Suppressor macrophage (primary cell): ENCODE results near the gene CCR1.

Experiments
- DNase-seq, 4 experiments: peaks; one replicate each; pipeline ENCODE4 v3.0.0-alpha.2; 2020 to 2022
- total RNA-seq, 17 experiments: gene quantifications; one replicate each; lab custom pipeline; 2026; ENCODE audit warnings: mixed read lengths in 6 of 17, inconsistent platforms in 3 of 17; lab: John Stamatoyannopoulos, UW

The CCR1 gene
- total RNA-seq = 36.8 to 370 (median 189) reads per million in 17 experiments

DNA sequence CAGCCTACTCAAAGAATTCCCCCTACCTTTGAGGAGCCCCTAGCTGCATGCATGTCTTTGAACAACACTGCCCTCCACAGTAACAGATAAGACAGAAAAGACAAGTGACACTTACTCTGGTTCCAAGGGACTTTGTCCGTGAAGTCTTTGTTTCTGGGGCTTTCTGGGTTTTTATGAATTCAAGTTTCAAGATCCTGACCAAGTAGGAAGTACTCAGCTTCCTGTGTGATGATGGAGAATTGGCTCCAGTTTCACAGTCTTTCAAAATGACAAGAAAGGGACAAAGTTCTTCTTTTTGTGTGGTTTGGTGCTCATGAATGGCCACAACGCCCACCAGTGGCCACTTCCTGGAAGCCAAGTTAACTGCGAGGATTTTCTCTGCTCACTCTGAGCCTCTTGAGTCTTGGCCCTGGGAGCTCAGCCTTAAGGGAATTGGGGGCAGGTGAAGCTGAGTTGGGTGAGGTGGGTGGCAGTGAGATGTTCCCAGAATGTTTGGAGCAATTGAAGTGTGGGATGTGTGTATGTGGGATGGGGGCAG is at the start of gene CCR1:
TSS of gene CCR1 (minus strand) at position 147 of the 538 bp plus-strand sequence. CDS start 4,000 bp downstream, outside the sequence.
- DNase-seq = peak; percentile 91 to 97 (median 94)

DNA sequence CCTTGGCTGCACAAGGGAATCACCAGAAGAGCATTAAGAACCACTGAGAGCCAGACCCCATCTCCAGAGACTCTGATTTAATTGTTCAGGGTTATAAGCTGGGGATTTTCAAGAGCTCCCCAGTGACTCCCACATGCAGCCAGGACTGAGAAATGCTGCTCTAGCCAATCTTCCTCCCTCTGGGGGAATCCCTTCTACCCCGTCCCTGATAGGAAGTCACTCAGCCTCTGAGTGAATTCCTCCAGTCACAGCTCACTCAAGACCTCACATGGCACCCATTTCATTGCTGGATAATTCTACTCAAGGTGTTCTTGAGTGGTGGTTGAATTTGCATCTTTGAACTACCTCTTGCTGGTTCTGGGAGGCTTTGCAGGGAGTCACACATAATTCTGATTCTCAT is 44.9 kb upstream of the CCR1 start:
- DNase-seq = peak; percentile 37 to 68 (median 64)

DNA sequence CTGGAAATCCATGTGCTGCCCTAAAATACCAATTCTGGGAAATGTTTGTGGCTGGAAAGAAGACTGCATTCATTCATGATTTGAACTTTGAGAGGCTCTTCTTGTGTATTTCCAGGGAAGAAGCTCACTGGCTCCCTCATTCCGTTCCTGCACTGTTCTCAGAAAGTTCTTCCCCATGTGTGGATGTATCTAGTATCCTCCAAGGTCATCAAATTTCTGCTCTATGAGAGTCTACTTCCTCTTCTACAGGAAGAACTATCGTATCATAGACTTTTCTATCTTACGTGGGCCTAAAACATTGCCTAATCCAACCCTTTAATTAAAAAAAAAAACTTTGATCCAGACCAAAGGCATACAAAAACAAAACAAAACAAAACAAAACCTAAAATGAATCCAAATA is 37.0 kb upstream of the CCR1 start:
- DNase-seq = peak; percentile 48 to 85 (median 70)

DNA sequence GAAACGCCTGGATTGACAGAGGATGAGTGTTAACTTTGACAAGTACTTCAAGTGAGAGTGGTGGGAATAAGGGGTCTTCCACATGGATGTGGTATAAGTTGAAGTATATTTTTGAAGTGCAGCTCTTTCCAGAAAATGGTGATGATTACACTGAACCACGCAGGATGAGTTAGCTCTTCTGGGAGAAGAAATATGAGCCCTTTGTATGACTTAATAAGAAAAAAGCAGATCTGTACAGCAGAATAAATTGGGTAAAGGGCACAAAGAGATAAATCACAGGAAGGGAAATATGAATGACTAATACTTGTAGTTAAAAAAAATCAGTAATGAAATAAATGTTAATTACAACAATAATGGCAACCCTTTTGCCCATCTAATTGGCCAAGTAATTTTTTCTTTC is 35.4 kb upstream of the CCR1 start:
- no peak for DNase-seq

DNA sequence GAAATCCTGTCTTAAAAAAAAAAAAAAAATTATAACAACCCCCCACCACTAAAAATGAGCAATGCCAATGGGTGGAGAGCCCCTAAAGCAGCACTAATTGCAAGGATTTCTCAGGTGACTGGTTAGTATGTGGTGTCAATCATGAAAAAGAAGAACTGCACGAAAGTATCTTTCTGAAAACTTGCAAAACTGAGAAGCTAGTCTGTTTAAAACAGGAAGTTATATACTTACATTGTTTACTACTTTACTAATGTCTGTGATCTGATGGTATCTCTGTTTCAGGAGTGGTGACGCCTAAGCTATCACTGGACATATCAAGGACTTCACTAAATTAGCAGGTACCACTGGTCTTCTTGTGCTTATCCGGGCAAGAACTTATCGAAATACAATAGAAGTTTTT is 34.0 kb upstream of the CCR1 start, which contains the start of gene CCR3:
TSS of gene CCR3 (plus strand) at position 341 of the 400 bp plus-strand sequence. CDS start 22,699 bp downstream, outside the sequence.
- DNase-seq = peak in 2 of 4 experiments; percentile 76 to 77

DNA sequence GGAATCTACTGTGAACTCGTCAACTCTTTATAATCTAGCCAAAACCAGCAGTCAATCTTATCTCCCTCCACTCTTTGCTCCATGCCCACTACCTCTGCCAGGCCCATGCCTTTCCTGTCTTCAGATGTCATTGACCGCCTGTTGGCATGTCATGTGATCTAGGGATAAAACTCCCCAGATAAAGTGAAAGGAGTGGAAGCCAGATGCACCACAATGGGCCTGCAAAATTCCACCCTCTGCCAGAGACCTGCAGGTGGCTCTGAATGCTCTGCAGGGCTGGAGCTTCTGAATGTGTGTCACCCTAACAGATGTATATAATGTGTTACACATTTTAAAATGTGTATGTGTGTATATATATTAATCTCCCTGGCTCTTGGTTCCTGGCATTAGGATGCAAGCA is 31.8 kb upstream of the CCR1 start:
- no peak for DNase-seq

DNA sequence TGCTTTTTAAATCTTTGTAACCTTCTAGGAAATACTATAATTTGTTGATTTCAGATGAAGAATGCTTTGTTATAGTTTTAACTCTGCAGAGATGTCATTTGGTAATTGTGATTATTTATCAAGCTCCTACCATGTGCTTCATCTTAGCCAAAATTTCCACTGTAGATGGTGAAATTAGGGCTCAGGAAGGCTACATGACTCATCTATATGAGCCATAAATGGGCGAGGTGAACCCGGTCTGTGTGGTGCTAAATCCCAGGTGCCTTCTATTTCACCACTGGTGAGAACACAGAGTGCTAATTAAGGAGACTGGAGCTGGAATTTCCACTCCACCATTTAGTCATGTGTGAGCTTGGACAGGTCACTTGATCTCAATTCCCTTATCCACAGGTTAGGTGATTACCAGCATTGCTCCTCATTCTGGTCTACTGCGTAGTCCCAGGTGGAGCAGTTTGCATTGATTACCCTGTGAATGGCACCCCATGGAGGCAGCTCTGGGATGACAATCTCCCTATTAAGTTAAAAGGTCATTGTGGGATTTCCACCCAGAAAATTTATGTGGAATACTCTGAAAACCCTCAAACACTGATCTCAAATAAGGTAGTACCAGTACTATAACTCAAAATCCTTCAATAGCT is 31.3 kb upstream of the CCR1 start:
- DNase-seq = no peak

DNA sequence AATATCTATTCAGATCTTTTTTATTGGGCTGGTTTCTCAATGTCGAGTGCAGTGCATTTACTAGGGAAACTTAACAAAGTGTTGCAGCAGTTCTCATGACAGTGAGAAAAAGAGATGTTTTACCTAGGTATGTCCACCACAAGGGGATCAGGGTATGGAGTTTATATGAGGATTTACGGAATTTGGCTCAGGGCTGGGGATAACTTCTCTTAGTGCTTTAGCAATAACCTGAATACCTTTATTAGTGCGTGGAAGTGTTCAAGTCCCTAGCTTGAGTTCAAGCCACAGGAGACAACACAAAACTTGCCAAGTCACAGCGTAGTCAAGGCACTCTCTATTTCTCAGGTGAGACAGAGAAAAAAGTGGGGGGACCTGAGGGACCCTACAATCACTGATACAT is 30.3 kb upstream of the CCR1 start:
- no peak for DNase-seq

DNA sequence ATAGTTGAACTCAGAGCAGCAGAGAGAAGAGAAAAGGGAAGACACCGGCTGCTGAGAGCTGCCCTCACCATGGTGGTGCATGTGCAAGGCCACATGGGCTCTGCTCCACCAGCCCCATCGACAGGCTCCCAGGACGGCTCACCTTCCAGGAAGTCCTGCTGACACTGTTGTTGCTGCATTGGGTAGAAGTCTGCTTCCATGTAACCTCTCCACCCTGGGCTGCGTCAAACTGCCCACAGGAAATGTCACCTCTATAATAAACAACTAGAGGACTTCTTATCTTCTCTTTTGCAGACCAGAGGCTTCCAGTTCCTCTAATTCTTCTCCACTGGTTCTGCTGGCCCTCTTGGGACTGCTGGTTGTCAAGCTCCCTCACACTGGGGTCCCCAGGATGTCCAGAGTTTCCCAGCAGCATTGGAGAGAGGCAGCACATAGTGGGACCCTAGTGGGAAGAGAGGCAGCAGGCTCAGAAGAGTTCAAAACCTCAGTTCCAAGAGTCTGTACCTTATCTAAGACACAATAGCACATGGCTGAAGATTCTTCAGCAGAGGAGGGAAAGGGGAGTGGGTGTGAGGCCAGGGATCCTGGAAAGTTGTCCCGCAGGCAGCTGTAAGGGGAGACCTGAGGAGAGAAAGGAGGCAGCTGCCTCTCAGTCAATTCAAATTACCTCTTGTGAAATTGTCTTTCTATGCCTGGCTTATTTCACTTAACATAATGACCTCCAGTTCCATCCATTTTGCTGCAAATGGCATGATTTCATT is 28.4 kb upstream of the CCR1 start:
- peak in 3 of 4 experiments; percentile 25 to 40 (median 38) for DNase-seq

DNA sequence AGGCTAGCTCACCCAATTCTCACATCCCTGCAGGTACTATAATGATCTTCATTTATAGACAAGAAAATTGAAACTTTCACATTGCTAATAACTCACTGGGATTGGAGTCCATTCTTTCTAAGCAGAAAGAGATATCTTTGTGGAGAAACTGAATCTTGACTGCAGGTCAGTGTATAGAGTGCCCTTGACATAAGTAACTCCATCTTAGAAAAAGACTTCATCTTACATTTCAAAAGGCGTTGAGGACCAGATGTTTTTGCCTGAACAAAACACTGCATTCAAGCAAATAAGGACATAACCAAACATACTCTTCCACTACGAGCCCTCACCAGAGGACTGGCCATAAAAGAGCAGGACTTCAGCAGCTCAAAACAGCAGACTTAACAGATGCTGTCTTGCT is 27.3 kb upstream of the CCR1 start:
- DNase-seq = no peak

DNA sequence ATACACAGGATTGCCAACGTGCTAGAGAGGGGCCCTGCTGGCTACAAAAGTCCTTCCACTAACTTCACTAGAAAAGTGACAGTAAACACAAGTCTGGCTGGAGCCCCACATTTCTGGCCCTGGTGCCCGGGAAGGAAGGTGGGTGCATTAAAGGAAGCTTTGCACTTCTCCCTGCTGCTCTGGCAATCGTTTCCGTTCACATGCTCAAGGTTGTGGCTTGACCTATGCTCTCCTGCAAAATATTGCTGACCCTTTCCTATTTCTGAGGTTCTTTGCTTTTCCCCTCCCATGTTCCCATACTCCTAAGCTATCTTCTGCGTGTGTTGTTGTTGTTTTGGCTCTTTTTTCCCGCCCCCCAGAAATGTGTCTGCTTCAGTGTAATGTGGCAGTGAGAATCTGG is 25.1 kb upstream of the CCR1 start:
- peak in 3 of 4 experiments; percentile 12 to 51 (median 34) for DNase-seq

DNA sequence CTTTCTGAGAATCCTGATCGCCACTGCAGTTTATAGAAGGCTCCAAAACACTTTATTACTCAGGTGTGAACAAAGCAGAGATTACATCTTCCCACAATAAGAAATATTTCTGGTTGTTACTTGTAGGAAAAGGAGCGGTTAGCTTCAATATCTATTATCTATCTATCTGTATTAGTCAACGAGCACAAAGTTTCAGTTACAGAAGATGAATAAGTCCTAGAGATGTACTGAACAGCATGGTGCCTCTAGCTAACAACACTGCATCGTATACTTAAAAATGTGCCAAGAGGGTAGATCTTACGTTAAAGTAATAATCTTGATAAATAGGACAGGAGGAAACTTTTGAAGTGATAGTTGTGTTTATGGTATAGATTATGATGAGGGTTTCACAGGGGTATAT is 23.2 kb upstream of the CCR1 start:
- no peak for DNase-seq

DNA sequence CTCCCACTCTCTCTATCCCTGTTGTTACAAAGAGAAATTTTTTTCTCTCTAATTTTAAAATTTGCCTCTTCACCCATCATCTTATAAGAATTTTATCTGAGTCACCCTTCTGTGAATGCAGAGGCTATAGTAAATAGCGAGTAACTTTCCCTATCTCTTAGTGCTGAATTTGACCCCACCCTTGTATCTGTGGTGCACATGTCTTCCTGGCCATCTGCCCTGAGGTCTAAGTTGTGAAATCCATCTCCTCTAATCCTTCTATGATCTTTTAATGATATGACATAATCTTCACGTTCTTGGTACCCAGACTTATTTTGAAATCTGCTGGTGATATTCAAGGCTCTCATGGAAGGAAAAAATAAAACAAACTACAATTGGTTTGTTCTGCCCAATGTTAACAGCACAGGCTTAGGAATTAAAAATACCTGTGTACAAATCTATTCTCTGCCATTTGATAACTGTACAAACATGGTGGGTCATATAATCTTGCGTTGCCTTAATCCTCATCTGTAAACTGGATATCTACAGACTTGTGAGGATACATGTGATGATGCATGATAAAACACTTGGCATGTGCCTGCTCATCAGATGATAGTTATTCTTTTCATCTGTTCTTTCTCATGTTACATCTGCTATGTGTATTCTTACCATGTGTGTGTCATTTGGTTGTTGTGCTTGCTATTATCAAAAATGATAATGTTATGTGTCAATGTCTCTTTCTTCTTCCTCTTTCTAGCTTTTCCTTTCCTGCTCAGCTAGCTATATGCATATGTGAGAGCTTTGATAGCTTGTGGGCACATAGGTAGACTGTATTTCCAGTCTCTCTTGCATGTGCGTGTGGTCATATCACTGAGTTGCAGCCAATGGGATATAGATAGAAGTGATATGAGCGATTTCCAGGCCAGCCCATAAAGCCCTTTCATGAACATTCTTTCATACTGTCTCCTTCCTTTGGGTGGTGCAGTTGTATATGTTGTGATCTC is 20.4 kb upstream of the CCR1 start:
- peak in 2 of 4 experiments; percentile 42 to 52 for DNase-seq

DNA sequence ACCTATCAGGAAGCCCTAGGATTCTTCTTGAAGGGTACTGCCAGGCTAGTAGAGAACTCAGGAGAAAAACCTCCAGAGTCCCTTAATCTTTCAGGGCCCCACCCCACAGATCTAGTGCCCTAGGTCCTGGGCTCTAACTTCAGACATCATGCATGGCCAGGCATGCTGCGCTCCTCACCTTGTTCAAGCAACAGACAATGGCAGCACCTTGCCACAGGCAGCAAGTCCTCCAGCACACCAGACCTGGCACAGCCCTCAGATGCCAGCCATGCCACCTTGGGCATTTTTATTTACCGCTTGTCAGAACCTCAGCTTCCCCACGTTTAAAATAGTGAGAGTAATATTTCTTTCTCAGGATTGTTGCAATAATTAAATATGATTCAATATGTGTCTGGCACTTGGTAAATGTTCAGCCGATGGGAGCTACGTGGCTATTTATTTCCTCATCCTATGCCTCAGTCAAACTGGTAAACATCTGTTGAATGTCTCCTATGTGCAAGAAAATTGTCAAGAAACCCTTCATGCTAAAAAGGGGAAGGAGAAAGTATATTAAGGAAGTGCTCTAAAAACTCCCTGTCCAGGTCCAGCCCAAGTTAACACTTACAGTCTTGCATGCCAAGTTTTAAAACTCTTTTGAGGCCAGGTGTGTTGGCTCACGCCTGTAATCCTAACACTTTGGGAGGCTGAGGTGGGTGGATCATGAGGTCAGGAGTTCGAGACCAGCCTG is 14.5 kb upstream of the CCR1 start:
- DNase-seq = peak; percentile 57 to 92 (median 76)

DNA sequence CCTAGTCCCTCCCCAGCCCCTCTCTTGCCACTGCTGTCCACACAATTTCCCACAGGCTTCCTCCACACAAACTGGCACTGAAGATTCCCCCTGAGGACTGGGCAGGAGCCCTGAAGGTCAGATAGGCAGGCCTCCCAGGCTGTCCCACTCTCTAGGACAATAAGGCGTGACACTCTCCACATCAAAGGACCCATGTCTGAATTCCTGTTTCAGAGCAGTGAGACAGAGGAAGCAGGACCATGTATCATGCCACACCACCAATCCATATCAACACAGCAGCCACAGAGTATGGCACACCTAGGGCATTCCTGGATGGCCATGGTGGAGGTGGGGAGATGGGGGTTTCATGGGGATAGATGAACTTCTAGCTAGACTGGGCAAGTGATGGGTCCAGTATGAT is 13.8 kb upstream of the CCR1 start:
- DNase-seq = no peak

DNA sequence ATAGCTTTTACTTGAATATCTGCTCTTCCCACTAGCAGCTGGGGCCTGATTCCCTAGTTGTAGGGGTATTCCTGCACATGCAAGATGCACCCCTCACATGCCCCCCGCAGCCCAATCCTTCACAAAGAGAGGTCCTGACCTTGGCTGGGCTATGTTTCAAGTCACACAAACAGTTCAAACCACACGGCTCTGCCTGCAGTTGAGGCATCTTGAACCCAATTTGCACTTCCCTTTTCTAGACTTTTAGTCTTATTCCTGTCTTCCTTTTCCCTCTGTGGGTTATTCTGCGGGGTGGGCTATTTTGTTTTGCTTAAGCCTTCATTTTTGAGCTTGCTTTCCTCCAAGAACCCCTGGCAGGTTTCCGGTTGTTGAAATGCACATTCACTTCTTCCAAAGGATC is 13.3 kb upstream of the CCR1 start:
- peak in 1 of 4 experiments; percentile 54 for DNase-seq

DNA sequence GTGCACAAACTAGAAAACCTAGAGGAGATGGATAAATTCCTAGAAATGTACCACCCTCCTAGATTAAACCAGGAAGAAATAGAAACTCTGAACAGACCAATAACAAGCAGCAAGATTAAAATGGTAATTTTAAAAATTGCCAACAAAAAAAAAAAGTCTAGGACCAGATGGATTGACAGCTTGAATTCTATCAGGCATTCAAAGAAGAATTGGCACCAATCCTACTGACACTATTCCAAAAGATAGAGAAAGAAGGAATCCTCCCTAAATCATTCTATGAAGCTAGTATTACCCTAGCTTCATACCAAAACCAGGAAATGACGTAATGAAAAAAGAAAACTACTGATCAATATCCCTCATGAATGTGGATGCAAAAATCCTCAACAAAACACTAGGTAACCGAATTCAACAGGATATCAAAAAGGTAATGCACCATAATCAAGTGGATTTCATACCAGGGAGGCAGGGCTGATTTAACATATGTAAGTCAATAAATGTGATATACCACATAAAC is 10.1 kb upstream of the CCR1 start:
- DNase-seq = no peak

DNA sequence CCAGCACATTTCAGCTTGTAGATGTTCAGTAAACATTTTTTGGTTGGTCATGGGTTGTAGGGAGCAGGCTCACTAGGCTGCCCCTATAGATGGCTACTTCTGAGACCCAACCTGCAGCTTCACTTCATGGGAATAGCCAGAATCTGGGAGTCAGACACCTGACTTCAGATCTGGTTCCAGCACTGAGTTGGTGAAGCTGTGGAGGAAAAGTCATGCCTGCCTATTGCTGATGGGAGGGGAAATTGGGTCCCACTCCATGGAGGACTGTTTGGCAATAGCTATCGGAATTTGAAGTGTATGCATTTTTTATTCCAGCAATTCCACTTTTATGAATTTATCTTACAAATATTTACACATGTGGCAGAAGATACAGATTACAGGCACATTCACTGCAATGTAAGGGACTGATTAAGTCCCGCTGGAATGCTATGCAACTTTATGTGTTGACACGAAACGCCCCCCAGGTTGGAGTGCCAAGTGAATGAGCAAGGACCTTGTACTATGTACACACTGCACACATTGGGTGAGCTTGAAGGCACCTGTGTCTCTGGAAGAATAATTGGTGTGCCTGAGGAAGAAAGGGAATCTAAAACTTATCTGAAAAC is 7.8 kb upstream of the CCR1 start:
- DNase-seq = no peak

DNA sequence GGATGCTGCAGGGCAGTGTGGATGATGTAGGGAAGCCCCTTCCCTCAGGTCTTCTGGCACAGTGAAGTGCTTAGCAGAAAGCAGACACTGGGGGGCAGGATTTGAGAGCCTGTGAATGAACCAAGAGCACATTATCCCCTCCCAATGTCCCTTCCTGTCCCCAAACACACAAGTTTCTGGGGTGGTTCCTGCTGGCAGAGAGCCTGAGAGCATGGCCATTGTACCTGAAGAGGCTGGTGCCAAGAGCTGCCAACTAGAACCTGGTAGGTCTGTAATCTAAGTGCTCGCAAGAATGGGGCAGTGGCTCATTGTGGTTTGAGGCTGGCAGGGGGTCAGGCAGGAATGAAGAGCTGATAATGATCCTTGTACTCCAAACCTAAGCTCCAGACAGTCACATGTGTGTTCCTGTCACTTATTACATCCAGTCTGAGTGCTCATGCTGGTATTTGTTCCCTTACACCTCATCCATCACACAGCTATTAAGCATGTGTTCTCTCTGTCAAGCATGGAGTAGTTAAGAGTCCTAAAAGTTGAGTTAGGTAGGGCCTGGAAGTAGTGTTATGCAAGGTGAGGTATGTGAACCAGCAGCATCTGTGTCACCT is 6.7 kb upstream of the CCR1 start:
- peak in 3 of 4 experiments; percentile 39 to 56 (median 54) for DNase-seq

DNA sequence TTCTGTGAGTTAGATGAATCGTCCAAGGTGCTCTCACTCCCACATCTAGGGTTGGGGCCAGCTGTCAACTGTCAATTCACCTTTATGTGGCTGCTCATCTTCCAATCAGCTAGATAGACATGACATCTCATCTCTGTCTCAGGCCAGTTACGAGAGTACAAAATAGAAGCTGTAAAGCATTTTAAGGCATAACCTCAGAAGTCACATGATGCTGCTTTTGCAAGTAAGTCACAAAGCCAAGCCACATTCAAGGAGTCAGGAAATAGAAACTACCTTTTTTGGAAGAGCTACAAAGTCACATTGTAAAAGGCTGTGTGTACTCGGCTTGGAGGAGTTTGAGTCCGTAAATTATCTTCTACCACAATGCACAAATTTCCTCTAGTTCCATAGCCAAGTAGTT is 5.1 kb upstream of the CCR1 start:
- DNase-seq = peak in 3 of 4 experiments; percentile 37 to 77 (median 62)
